ENCODE measurements around the gene OMG. TPM values are rescaled to one million over a fixed set of nuclear protein-coding genes. Genes with fewer than 3 reads are reported as not detected.
"Not testable (repeated sequence)": the region's sequence is repeated elsewhere in the genome, so short reads cannot be mapped to it uniquely, and the experiment has no call there.

The OMG gene
- 0.62 TPM for total RNA-seq
- long read RNA-seq, partial matches to known transcripts: 0 of 2 reads
- long read RNA-seq, other reads (novel, unspliced or antisense): 2 of 2 reads

GRCh38 chr17:31297090-31297489, at the start of gene OMG:
Gene OMG, minus strand, starts transcription at chr17:31297239. Its CDS starts 908 bp downstream, at chr17:31296331.
- intact Hi-C loops (cut with DNase I): no loop called here
- DNase-seq (ENCODE audit: low spot score): no peak

- intact Hi-C loops (cut with DNase I); DNase-seq (ENCODE audit: low spot score): not testable (repeated sequence)
Observed at GRCh38 chr17:31345191-31345747, 48.2 kb upstream of the OMG start.

GRCh38 chr17:31339906-31340661, 43.0 kb upstream of the OMG start:
- DNase-seq (ENCODE audit: low spot score): no peak
- intact Hi-C loops (cut with DNase I): no loop called here

GRCh38 chr17:31329221-31329620, 32.2 kb upstream of the OMG start:
- intact Hi-C loops (cut with DNase I): no loop called here
- DNase-seq (ENCODE audit: low spot score): no peak

GRCh38 chr17:31328160-31328535, 31.1 kb upstream of the OMG start:
- intact Hi-C loops (cut with DNase I): no loop called here
- no peak for DNase-seq (ENCODE audit: low spot score)

GRCh38 chr17:31327534-31328159, 30.6 kb upstream of the OMG start:
- intact Hi-C loops (cut with DNase I): no loop called here
- DNase-seq (ENCODE audit: low spot score): no peak

- DNase-seq (ENCODE audit: low spot score): no peak
- intact Hi-C loops (cut with DNase I): no loop called here
Observed at GRCh38 chr17:31323551-31323950, 26.5 kb upstream of the OMG start.

- no peak for DNase-seq (ENCODE audit: low spot score)
- intact Hi-C loops (cut with DNase I): no loop called here
Observed at GRCh38 chr17:31321966-31322365, 24.9 kb upstream of the OMG start.

- intact Hi-C loops (cut with DNase I): no loop called here
- no peak for DNase-seq (ENCODE audit: low spot score)
Observed at GRCh38 chr17:31321481-31321880, 24.4 kb upstream of the OMG start, which contains the start of gene EVI2A. Gene EVI2A, minus strand, starts transcription at chr17:31321622. Its CDS starts 2,609 bp downstream, at chr17:31319013.

GRCh38 chr17:31320791-31321190, 23.8 kb upstream of the OMG start:
- intact Hi-C loops (cut with DNase I): no loop called here
- DNase-seq (ENCODE audit: low spot score): no peak

- intact Hi-C loops (cut with DNase I): no loop called here
- no peak for DNase-seq (ENCODE audit: low spot score)
Observed at GRCh38 chr17:31320241-31320640, 23.2 kb upstream of the OMG start.

- intact Hi-C loops (cut with DNase I): no loop called here
- no peak for DNase-seq (ENCODE audit: low spot score)
Observed at GRCh38 chr17:31318851-31319661, 22.0 kb upstream of the OMG start.

- intact Hi-C loops (cut with DNase I): no loop called here
- DNase-seq (ENCODE audit: low spot score): no peak
Observed at GRCh38 chr17:31318298-31318801, 21.3 kb upstream of the OMG start.

- no peak for DNase-seq (ENCODE audit: low spot score)
- intact Hi-C loops (cut with DNase I): no loop called here
Observed at GRCh38 chr17:31314782-31315100, 17.7 kb upstream of the OMG start.

GRCh38 chr17:31313982-31314781, 17.1 kb upstream of the OMG start, which contains the start of gene EVI2B:
Gene EVI2B, minus strand, starts transcription at chr17:31314054. Its CDS starts 8,445 bp downstream, at chr17:31305609.
- no peak for DNase-seq (ENCODE audit: low spot score)
- intact Hi-C loops (cut with DNase I): no loop called here

GRCh38 chr17:31312223-31312622, 15.2 kb upstream of the OMG start:
- DNase-seq (ENCODE audit: low spot score); intact Hi-C loops (cut with DNase I): not testable (repeated sequence)

GRCh38 chr17:31311526-31311925, 14.5 kb upstream of the OMG start:
- DNase-seq (ENCODE audit: low spot score): no peak
- intact Hi-C loops (cut with DNase I): no loop called here

GRCh38 chr17:31310886-31311285, 13.8 kb upstream of the OMG start:
- intact Hi-C loops (cut with DNase I): no loop called here
- DNase-seq (ENCODE audit: low spot score): peak; percentile 76

- intact Hi-C loops (cut with DNase I): no loop called here
- no peak for DNase-seq (ENCODE audit: low spot score)
Observed at GRCh38 chr17:31310260-31310659, 13.2 kb upstream of the OMG start.

All from cardiac septum (tissue), 1 donor.